HepG2 (cell line): ENCODE measurements around the gene LRRC8E. TPM values are rescaled to one million over a fixed set of nuclear protein-coding genes. Genes with fewer than 3 reads are reported as not detected.

Experiments
- HBP1 ChIP-seq: IDR thresholded peaks from 2 replicates; pipeline ENCODE4 v1.6.1; 2016; ENCODE audit warnings: low read depth, control low read depth
- KAT2B ChIP-seq: fragments of 150-350 bp; IDR thresholded peaks from 2 replicates; pipeline ENCODE4 v1.6.1; 2014; ENCODE audit warnings: low read depth, low read length, borderline replicate concordance
- MAFF ChIP-seq: IDR thresholded peaks from 2 replicates; pipeline ENCODE4 v1.6.1; 2011; ENCODE audit warnings: low read depth, low read length, improper control_type of control experiment
- NFE2L2 ChIP-seq: fragments of 150-350 bp; IDR thresholded peaks from 2 replicates; pipeline ENCODE4 v1.6.1; 2014; ENCODE audit warnings: low read length
- ONECUT2 ChIP-seq: sonication (generic); formaldehyde crosslinking; IDR thresholded peaks from 2 replicates; pipeline ENCODE4 v1.4.0; 2020; ENCODE audit warnings: missing genetic modification reagents
- SNRNP70 ChIP-seq: fragments of 200-400 bp; formaldehyde crosslinking; IDR thresholded peaks from 2 replicates; pipeline ENCODE4 v1.6.1; 2017; ENCODE audit warnings: mild to moderate bottlenecking, low read depth, low read length, moderate library complexity
- ZBTB7A ChIP-seq: sonication (generic); formaldehyde crosslinking; IDR thresholded peaks from 2 replicates; pipeline ENCODE4 v1.8.0; 2022; ENCODE audit warnings: mild to moderate bottlenecking, missing genetic modification reagents
- ZNF232 ChIP-seq: sonication (generic); formaldehyde crosslinking; IDR thresholded peaks from 2 replicates; pipeline ENCODE4 v1.4.0; 2020; ENCODE audit warnings: missing genetic modification reagents, borderline replicate concordance
- polyA plus RNA-seq, 8 experiments: library from polyadenylated mRNA; depleted of rRNA in 3 of 8; stranded (reverse) in 7 of 8; unstranded in 1 of 8; fragments of >200 nt; fragmentation: Illumina TruSeq in 4 of 8; extraction: Trizol in 4 of 8; gene quantifications; 2 replicates each; pipeline versions ENCODE4 v1.2.1 to v1.2.3, GENCODE V29; 2011 to 2016; ENCODE audit warnings: low read depth in 4 of 8, missing spikeins in 1 of 8, mixed read lengths in 1 of 8; ENCODE audit not compliant: insufficient read depth in 1 of 8
- total RNA-seq, 5 experiments: library from RNA; depleted of rRNA; stranded (reverse); fragments of >200 nt; fragmentation: Illumina TruSeq; extraction: Trizol; gene quantifications; 2 replicates each; pipeline ENCODE4 v1.2.3, GENCODE V29; 2016; ENCODE audit warnings: low read depth in 1 of 5
- TF ChIP-seq, protein P1 (sequence below): sonication (generic); formaldehyde crosslinking; IDR thresholded peaks from 2 replicates; pipeline ENCODE4 v1.9.0; 2021; ENCODE audit warnings: missing genetic modification reagents, borderline replicate concordance
- TF ChIP-seq, protein P2 (sequence below), 2 experiments: sonication (generic) in 1 of 2; formaldehyde crosslinking in 1 of 2; IDR thresholded peaks; 2 replicates each; pipeline versions ENCODE4 v1.6.1 to v1.9.0; 2014 to 2022; ENCODE audit warnings: antibody characterized with exemption in 1 of 2, borderline replicate concordance in 1 of 2, inconsistent platforms in 1 of 2, low read depth in 1 of 2, missing genetic modification reagents in 1 of 2
- TF ChIP-seq, protein P3 (sequence below): sonication (generic); formaldehyde crosslinking; IDR thresholded peaks from 2 replicates; pipeline ENCODE4 v1.4.0; 2020; ENCODE audit warnings: missing genetic modification reagents, borderline replicate concordance

LRRC8E gene
- total and polyA plus RNA-seq, 2 of the 13 experiments (the other 11 are each of a cell fraction or from before 2014, with no cell fraction given), result 8.0 to 10.3 TPM

- TF ChIP-seq SNRNP70 (no peak), KAT2B (peak; percentile 71; the same call in 1 of the 2 replicates), ONECUT2 (CRISPR knock-in tag) (peak; percentile 98), MAFF (no peak), ZNF232 (CRISPR knock-in tag) (peak; percentile 94; the same call in 1 of the 2 replicates), HBP1 (CRISPR knock-in tag) (peak; percentile 96), ZBTB7A (CRISPR knock-in tag) (peak; percentile 92), NFE2L2 (no peak)
- TF ChIP-seq, protein P1, sequence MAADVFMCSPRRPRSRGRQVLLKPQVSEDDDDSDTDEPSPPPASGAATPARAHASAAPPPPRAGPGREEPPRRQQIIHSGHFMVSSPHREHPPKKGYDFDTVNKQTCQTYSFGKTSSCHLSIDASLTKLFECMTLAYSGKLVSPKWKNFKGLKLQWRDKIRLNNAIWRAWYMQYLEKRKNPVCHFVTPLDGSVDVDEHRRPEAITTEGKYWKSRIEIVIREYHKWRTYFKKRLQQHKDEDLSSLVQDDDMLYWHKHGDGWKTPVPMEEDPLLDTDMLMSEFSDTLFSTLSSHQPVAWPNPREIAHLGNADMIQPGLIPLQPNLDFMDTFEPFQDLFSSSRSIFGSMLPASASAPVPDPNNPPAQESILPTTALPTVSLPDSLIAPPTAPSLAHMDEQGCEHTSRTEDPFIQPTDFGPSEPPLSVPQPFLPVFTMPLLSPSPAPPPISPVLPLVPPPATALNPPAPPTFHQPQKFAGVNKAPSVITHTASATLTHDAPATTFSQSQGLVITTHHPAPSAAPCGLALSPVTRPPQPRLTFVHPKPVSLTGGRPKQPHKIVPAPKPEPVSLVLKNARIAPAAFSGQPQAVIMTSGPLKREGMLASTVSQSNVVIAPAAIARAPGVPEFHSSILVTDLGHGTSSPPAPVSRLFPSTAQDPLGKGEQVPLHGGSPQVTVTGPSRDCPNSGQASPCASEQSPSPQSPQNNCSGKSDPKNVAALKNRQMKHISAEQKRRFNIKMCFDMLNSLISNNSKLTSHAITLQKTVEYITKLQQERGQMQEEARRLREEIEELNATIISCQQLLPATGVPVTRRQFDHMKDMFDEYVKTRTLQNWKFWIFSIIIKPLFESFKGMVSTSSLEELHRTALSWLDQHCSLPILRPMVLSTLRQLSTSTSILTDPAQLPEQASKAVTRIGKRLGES (CRISPR knock-in tag), result 0 out of 2 replicates have a peak, but pooled peaks have one; percentile 64
- TF ChIP-seq, protein P2, sequence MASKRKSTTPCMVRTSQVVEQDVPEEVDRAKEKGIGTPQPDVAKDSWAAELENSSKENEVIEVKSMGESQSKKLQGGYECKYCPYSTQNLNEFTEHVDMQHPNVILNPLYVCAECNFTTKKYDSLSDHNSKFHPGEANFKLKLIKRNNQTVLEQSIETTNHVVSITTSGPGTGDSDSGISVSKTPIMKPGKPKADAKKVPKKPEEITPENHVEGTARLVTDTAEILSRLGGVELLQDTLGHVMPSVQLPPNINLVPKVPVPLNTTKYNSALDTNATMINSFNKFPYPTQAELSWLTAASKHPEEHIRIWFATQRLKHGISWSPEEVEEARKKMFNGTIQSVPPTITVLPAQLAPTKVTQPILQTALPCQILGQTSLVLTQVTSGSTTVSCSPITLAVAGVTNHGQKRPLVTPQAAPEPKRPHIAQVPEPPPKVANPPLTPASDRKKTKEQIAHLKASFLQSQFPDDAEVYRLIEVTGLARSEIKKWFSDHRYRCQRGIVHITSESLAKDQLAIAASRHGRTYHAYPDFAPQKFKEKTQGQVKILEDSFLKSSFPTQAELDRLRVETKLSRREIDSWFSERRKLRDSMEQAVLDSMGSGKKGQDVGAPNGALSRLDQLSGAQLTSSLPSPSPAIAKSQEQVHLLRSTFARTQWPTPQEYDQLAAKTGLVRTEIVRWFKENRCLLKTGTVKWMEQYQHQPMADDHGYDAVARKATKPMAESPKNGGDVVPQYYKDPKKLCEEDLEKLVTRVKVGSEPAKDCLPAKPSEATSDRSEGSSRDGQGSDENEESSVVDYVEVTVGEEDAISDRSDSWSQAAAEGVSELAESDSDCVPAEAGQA (IDR thresholded peaks at IDR 0.05; ENCODE audit: low read depth), result no peak; the same call in 1 of the 2 replicates
- TF ChIP-seq, protein P2 (CRISPR knock-in tag; IDR thresholded peaks at IDR 0.05; ENCODE audit: borderline replicate concordance), result no peak
- TF ChIP-seq, protein P3, sequence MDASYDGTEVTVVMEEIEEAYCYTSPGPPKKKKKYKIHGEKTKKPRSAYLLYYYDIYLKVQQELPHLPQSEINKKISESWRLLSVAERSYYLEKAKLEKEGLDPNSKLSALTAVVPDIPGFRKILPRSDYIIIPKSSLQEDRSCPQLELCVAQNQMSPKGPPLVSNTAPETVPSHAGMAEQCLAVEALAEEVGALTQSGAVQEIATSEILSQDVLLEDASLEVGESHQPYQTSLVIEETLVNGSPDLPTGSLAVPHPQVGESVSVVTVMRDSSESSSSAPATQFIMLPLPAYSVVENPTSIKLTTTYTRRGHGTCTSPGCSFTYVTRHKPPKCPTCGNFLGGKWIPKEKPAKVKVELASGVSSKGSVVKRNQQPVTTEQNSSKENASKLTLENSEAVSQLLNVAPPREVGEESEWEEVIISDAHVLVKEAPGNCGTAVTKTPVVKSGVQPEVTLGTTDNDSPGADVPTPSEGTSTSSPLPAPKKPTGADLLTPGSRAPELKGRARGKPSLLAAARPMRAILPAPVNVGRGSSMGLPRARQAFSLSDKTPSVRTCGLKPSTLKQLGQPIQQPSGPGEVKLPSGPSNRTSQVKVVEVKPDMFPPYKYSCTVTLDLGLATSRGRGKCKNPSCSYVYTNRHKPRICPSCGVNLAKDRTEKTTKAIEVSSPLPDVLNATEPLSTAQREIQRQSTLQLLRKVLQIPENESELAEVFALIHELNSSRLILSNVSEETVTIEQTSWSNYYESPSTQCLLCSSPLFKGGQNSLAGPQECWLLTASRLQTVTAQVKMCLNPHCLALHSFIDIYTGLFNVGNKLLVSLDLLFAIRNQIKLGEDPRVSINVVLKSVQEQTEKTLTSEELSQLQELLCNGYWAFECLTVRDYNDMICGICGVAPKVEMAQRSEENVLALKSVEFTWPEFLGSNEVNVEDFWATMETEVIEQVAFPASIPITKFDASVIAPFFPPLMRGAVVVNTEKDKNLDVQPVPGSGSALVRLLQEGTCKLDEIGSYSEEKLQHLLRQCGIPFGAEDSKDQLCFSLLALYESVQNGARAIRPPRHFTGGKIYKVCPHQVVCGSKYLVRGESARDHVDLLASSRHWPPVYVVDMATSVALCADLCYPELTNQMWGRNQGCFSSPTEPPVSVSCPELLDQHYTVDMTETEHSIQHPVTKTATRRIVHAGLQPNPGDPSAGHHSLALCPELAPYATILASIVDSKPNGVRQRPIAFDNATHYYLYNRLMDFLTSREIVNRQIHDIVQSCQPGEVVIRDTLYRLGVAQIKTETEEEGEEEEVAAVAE (CRISPR knock-in tag), result peak; percentile 83
These were observed 35.2 kb upstream of the LRRC8E start (continued) for GRCh38 chr19:7852851-7853769.
